HG02852 (cell line): Measurements from ENCODE around the gene COX11.
A peak's percentile ranks its signal among the peaks of the same experiment; 100 is the strongest.

ENCODE experiments used
- ATAC-seq: cut with Tn5 transposase; IDR thresholded peaks from one replicate; pipeline ENCODE4 v1.9.1; 2021; ENCODE audit warnings: mild to moderate bottlenecking, moderate library complexity; ENCODE audit not compliant: unreplicated experiment

Gene COX11

GRCh38 chr17:54968988-54969332 is 506 bp upstream of the COX11 start:
- ATAC-seq, result peak; percentile 35

- ATAC-seq, result peak; percentile 19
Observed at GRCh38 chr17:54967621-54968261, 713 bp downstream of the COX11 start.

- no peak for ATAC-seq
Observed at GRCh38 chr17:54956791-54957190, 11.7 kb downstream of the COX11 start.

GRCh38 chr17:54951286-54951685 is 17.2 kb downstream of the COX11 start:
- ATAC-seq, result no peak

GRCh38 chr17:54950116-54950515 is 18.3 kb downstream of the COX11 start:
- ATAC-seq, result no peak

GRCh38 chr17:54948380-54948779 is 20.1 kb downstream of the COX11 start:
- peak; percentile 81 for ATAC-seq

- no peak for ATAC-seq
Observed at GRCh38 chr17:54947396-54947795, 21.1 kb downstream of the COX11 start.

- ATAC-seq, result no peak
Observed at GRCh38 chr17:54945671-54946070, 22.8 kb downstream of the COX11 start.

GRCh38 chr17:54945231-54945630 is 23.2 kb downstream of the COX11 start:
- ATAC-seq, result no peak

GRCh38 chr17:54944796-54945195 is 23.7 kb downstream of the COX11 start:
- ATAC-seq, result no peak

- ATAC-seq, result no peak
Observed at GRCh38 chr17:54941285-54941684, 27.2 kb downstream of the COX11 start.

GRCh38 chr17:54937426-54937825 is 31.0 kb downstream of the COX11 start:
- ATAC-seq, result no peak

- no peak for ATAC-seq
Observed at GRCh38 chr17:54937018-54937417, 31.4 kb downstream of the COX11 start.

- ATAC-seq, result no peak
Observed at GRCh38 chr17:54935471-54935870, 33.0 kb downstream of the COX11 start.

GRCh38 chr17:54933921-54934320 is 34.5 kb downstream of the COX11 start:
- no peak for ATAC-seq

- no peak for ATAC-seq
Observed at GRCh38 chr17:54932711-54933110, 35.7 kb downstream of the COX11 start.

GRCh38 chr17:54927525-54927924 is 40.9 kb downstream of the COX11 start:
- no peak for ATAC-seq

GRCh38 chr17:54924405-54924804 is 44.0 kb downstream of the COX11 start:
- no peak for ATAC-seq

GRCh38 chr17:54920819-54921218 is 47.6 kb downstream of the COX11 start:
- no peak for ATAC-seq

- ATAC-seq, result no peak
Observed at GRCh38 chr17:54919425-54919824, 49.0 kb downstream of the COX11 start.

- no peak for ATAC-seq
Observed at GRCh38 chr17:54916721-54917120, 51.7 kb downstream of the COX11 start.
